ENCODE measurements around the gene PERCC1.
"Not testable (repeated sequence)": the region's sequence is repeated elsewhere in the genome, so short reads cannot be mapped to it uniquely, and the experiment has no call there.

DNA sequence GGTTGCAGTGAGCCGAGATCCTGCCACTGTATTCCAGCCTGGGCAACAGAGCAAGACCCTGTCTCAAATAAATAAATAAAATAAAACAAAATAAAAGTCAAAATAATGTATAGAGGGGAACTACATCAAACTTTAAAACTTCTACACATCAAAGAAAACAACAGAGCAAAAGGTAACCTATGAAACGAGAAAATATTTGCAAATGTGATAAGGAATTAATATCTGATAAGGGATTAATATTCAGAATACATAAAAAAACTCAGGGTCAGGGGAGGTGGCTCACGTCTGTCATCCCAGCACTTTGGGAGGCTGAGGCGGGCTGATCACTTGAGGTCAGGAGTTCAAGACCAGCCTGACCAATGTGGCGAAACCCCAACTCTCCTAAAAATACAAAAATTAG lies 38.3 kb downstream of the PERCC1 start:
- TF ChIP-seq, protein P1, sequence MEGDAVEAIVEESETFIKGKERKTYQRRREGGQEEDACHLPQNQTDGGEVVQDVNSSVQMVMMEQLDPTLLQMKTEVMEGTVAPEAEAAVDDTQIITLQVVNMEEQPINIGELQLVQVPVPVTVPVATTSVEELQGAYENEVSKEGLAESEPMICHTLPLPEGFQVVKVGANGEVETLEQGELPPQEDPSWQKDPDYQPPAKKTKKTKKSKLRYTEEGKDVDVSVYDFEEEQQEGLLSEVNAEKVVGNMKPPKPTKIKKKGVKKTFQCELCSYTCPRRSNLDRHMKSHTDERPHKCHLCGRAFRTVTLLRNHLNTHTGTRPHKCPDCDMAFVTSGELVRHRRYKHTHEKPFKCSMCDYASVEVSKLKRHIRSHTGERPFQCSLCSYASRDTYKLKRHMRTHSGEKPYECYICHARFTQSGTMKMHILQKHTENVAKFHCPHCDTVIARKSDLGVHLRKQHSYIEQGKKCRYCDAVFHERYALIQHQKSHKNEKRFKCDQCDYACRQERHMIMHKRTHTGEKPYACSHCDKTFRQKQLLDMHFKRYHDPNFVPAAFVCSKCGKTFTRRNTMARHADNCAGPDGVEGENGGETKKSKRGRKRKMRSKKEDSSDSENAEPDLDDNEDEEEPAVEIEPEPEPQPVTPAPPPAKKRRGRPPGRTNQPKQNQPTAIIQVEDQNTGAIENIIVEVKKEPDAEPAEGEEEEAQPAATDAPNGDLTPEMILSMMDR (IDR thresholded peaks at IDR 0.05): not testable (repeated sequence)
- TF ChIP-seq ZFX (IDR thresholded peaks at IDR 0.05; ENCODE audit: borderline replicate concordance): not testable (repeated sequence)

Data from 22Rv1 (cell line).